ENCODE data around the gene ITGB3BP.

GRCh38 chr1:63461661-63462230 lies 61.3 kb downstream of the ITGB3BP start:
- TF ChIP-seq POLR2A (IDR thresholded peaks at IDR 0.05) (no peak), CTCF (IDR thresholded peaks at IDR 0.05) (no peak)

Data from body of pancreas (tissue), 4 donors.